Pons (tissue), 1 donor: ENCODE measurements around the gene FSTL4.
"Not testable (repeated sequence)": the region's sequence is repeated elsewhere in the genome, so short reads cannot be mapped to it uniquely, and the experiment has no call there.

Experiments used
- DNase-seq: peaks from one replicate; pipeline ENCODE4 v3.0.0-alpha.2; 2016; ENCODE audit warnings: low spot score

The FSTL4 gene

GRCh38 chr5:133552925-133553525 lies 59.3 kb downstream of the FSTL4 start:
- peak; percentile 39 for DNase-seq

- DNase-seq = no peak
Measured at GRCh38 chr5:133546500-133546899, 65.8 kb downstream of the FSTL4 start.

- peak; percentile 4 for DNase-seq
Measured at GRCh38 chr5:133544346-133544745, 68.0 kb downstream of the FSTL4 start.

GRCh38 chr5:133539818-133540217 lies 72.5 kb downstream of the FSTL4 start:
- no peak for DNase-seq

GRCh38 chr5:133538718-133539117 lies 73.6 kb downstream of the FSTL4 start:
- DNase-seq = no peak

GRCh38 chr5:133535241-133535929 lies 77.0 kb downstream of the FSTL4 start:
- not testable (repeated sequence) for DNase-seq

GRCh38 chr5:133534566-133534965 lies 77.8 kb downstream of the FSTL4 start:
- DNase-seq = no peak

- no peak for DNase-seq
Measured at GRCh38 chr5:133533541-133533940, 78.8 kb downstream of the FSTL4 start.

GRCh38 chr5:133531594-133531993 lies 80.7 kb downstream of the FSTL4 start:
- DNase-seq = no peak

GRCh38 chr5:133531178-133531577 lies 81.2 kb downstream of the FSTL4 start:
- DNase-seq = no peak

- DNase-seq = no peak
Measured at GRCh38 chr5:133530270-133530669, 82.1 kb downstream of the FSTL4 start.

- DNase-seq = no peak
Measured at GRCh38 chr5:133528841-133529240, 83.5 kb downstream of the FSTL4 start.

GRCh38 chr5:133527311-133527710 lies 85.0 kb downstream of the FSTL4 start:
- DNase-seq = no peak

GRCh38 chr5:133526368-133526767 lies 86.0 kb downstream of the FSTL4 start:
- DNase-seq = no peak

- DNase-seq = no peak
Measured at GRCh38 chr5:133525126-133525525, 87.2 kb downstream of the FSTL4 start.

- DNase-seq = no peak
Measured at GRCh38 chr5:133524666-133525065, 87.7 kb downstream of the FSTL4 start.

GRCh38 chr5:133523961-133524586 lies 88.3 kb downstream of the FSTL4 start:
- DNase-seq = no peak

GRCh38 chr5:133523013-133523658 lies 89.2 kb downstream of the FSTL4 start:
- no peak for DNase-seq

- DNase-seq = no peak
Measured at GRCh38 chr5:133521801-133522200, 90.5 kb downstream of the FSTL4 start.

GRCh38 chr5:133520991-133521706 lies 91.2 kb downstream of the FSTL4 start:
- DNase-seq = no peak

GRCh38 chr5:133520062-133520461 lies 92.3 kb downstream of the FSTL4 start:
- DNase-seq = no peak

GRCh38 chr5:133519191-133519590 lies 93.2 kb downstream of the FSTL4 start:
- no peak for DNase-seq
